T1000 (cell line): Measurements from ENCODE around the gene SLC25A47.
"Not testable (repeated sequence)": the region's sequence is repeated elsewhere in the genome, so short reads cannot be mapped to it uniquely, and the experiment has no call there.

Experiments used
- DNase-seq: peaks from one replicate; lab custom pipeline; 2025; ENCODE audit warnings: mixed read lengths; lab: John Stamatoyannopoulos, UW

SLC25A47 gene

GRCh38 chr14:100325231-100325632 is 2.1 kb downstream of the SLC25A47 start:
- DNase-seq: no peak

DNA sequence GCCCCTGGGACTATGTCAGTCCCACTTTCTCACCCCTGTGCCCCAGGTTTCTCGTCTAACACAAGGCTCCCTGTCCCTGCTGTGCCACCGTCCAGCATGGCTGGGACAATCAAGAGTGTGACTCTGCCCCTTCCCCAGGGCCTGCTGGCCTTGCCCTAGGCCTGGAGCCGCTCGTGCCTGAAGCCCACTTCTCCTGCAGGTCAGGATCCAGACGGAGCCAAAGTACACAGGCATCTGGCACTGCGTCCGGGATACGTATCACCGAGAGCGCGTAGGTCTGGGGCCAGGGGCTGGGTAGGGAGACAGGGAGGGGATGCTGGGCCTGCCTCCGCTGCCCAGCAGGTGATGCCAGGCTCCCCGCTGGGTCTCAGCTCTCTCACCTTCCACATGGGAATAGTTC is 2.8 kb downstream of the SLC25A47 start:
- no peak for DNase-seq

- no peak for DNase-seq
Observed at GRCh38 chr14:100327128-100327527, 4.0 kb downstream of the SLC25A47 start.

DNA sequence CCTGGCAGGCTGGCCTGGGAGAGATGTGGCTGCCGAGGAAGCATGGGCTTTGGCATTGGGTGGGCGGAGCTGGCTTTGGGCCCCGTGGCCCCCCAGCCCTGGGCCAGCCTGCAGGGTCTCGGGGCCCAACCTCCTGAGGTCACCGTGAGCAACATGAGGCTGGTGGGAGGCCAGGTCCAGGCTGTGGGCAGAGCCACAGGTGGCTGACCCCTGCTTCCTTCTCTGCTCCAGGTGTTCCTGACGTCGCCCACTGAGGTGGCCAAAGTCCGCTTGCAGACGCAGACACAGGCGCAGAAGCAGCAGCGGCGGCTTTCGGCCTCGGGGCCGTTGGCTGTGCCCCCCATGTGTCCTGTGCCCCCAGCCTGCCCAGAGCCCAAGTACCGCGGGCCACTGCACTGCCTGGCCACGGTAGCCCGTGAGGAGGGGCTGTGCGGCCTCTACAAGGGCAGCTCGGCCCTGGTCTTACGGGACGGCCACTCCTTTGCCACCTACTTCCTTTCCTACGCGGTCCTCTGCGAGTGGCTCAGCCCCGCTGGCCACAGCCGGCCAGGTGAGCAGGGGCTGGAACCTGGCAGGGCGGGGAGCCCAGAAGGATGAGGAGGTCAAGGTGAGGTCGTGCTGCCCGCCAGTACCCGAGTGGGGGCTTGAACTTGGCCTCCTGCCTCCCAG is 5.5 kb downstream of the SLC25A47 start:
- no peak for DNase-seq

DNA sequence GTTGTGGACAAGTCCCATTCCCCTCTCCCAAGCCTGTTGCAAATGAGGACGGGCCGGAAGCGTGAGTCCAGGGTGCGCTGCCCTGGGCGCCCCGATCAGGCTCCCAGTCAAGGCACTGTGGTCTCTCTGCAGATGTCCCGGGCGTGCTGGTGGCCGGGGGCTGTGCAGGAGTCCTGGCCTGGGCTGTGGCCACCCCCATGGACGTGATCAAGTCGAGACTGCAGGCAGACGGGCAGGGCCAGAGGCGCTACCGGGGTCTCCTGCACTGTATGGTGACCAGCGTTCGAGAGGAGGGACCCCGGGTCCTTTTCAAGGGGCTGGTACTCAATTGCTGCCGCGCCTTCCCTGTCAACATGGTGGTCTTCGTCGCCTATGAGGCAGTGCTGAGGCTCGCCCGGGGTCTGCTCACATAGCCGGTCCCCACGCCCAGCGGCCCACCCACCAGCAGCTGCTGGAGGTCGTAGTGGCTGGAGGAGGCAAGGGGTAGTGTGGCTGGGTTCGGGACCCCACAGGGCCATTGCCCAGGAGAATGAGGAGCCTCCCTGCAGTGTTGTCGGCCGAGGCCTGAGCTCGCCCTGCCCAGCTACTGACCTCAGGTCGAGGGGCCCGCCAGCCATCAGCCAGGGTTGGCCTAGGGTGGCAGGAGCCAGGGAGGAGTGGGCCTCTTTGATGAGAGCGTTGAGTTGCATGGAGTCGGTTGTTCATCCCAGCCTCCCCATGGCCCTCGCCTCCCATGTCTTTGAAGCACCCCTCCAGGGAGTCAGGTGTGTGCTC is 6.3 kb downstream of the SLC25A47 start:
- DNase-seq: no peak

DNA sequence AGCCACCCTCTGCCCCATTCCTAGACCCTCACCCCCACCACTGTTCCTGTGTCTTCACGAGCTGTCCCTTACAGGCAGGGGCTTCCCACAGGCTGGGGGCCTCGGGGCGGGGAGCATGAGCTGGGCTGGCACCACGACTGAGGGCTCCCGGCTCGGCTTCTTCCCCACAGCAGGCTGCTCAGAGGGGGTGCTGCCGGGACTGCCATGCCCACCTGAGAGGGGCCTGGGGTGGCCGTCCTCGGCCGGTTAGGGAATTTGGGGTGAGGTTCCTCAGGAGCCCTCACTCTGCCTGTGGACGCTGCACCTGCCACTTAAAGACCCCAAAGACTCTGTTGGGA is 6.8 kb downstream of the SLC25A47 start:
- no peak for DNase-seq

DNA sequence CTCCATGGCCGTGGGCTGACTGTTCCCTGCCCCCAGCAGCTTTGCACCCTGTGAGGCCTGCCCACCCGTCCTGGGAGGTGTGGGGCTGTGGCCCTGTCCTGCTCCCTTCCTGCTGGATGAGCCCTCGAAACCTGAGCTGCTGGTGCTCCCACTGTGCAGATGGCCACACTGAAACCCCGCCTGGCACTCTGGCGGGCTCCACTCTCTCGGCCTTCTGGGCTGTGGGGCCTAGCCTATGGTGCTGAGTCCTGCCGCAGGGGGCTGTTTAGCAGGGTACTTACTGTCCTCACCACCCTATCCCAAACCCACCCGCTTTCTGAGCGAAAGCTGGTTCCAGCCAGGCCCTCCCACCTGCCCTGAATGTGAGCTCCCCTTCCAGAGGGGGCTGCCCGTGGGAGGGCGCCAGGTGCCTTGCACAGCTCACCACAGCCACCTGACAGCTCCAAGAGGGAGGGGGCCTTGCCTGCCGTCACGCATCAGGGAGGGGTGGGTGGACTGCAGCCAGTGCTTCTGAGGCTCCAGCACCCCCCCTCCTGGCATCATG is 7.3 kb downstream of the SLC25A47 start:
- DNase-seq: no peak

DNA sequence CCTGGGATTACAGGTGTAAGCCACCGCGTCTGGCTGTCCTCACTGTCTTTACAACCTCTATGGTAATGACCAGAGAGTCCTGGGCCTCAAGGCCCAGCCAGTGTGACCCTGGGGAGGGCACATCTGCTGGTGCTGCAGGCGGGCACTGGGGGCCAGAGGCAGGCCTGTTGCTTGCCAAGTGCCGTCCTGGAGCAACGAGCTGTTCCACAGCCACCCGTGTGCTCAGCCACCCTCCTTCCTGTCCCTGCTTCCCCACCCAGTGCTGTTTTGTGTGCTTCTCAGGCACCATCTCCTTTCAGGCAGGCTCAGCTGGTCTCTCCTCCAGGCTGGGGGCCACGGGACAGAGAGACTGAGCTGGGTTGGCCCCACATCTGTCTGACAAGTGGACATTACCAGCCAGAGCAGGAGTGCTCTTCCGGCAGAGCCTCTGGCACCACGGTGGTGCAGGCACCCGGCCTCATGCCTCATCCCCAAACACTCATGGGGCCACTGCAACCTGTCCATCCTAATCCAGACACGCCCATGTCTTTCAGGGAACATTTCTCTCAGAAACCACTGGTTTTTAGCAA is 9.0 kb downstream of the SLC25A47 start:
- DNase-seq: no peak

DNA sequence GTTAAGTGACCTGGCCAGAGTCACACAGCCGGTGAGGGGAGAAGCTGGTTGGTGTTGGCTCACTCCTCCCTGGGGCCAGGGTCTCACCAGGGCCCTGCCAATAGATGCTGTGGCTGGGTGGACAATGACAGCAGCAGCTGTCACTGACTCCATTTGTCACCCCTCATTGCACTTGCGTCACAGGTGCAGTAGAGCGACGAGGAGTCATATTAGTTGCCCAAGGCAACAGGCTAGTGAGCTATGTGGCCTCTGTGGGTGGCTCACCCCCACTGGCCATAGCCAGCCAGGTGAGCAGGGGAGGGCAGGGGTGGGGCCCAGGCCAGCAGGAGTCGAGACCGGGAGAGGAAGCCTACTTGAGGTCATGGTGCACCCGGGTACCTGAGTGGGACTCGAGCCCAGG is 9.7 kb downstream of the SLC25A47 start:
- DNase-seq: no peak

DNA sequence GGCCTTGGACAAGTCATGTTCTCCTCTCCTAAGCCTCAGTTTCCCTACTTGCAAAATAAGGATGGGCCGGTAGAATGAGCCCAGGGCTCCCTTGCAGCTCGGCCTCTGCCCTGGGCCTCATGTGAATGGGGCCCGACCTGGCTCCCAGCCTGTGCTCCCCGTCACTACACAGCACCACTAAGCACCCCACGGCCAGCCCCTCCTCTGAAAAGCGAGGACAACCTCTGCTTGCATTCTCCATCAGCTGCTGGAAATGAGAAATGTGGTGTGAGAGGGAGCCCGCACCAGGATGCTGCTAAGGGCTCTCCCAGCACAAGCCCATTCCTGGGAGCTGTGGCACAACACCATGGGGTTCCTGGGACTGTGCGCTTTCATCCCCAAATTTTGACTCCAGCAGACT is 10.2 kb downstream of the SLC25A47 start:
- DNase-seq: no peak

GRCh38 chr14:100333827-100334226 is 10.7 kb downstream of the SLC25A47 start:
- no peak for DNase-seq

- no peak for DNase-seq
Observed at GRCh38 chr14:100334904-100335303, 11.8 kb downstream of the SLC25A47 start.

DNA sequence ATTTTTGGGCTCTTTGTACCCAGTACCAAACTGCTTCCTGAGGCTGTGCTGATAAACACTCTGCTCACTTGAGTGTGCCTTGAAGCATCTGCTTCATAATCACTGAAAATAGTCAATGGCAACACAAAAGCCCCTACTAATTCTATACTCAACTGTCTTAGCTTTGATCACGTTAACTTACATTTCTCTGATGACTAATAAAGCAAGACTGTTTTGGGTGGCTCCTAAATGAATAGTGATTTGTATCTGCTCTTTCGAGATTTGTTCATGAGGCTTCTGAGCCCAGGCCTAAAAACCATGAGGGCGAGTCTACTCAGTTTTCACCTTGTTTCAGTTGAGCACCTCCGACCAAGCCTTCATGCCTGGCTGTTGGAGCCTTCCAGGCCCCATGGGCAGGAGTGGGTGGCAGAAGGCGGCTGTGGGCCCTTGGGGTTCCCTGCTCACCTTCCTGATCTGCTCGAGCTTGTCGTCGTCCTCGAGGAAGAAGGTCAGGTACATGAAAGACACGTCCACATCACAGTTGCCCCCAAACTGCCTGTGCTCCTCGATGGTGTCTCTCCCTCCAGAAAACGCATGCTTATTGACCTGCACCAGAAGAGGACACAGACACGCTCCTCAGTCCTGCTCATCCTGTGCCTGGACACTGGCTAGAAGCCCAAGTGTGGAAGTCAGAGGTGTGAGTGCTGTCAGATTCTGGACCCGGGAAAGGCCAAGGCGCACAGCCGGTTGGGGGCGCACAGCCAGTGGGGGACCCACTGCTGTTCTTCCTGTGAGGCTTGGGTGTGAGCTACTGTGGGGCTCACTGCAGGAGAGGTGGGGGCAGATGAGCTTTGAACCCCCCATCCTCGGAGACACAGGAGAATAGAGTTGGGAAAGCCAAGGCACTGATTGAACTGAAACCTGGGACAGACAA is 13.7 kb downstream of the SLC25A47 start:
- no peak for DNase-seq

DNA sequence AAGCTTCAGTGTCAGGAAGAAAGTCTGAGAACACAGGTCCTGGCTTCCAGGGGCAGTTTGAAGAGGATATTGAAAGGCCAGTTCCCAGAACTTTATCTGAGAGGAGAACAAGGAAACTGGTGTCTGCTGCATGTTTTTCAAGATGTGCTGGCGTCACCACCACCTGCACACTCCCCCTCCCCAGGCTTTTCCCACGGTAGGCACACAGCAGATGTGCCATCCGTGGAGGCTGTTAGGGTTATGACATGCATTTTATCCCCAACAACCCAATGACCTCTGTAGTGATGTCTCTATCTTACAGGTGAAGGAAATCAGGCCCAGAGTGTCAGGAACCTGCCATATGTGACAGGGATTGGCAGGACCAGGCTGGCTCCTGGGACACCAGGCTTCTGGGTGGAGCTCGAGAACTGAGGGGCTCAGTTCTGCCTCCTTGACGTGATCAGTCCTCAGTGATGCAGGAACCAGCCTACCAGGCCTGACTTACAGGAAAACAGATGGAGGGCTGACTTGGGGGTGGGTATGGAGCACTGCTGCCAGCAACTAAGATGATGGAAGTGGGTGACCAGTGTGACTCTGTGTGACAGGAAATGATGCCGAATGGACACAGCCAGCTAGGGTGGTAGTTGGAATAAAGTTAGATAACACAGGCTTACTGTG is 16.8 kb downstream of the SLC25A47 start:
- DNase-seq: no peak

DNA sequence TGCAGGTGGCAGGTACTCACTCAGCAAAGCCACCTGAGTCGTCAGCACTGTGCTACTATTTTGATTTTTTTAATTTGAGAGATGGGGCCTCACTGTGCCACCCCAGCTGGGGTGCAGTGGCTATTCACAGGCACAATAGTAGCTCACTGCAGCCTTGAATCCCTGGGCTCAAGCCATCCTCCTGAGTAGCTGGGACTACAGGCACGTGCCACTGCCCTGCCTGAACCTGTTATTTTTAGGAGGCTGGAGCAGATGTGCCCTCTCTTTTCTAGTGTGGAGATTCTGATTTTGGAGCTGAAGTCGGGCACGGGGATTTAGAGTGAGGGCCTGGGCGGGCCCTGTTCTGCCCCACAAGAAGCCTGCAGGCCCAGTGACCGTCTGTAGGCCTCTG is 17.3 kb downstream of the SLC25A47 start:
- DNase-seq: no peak

DNA sequence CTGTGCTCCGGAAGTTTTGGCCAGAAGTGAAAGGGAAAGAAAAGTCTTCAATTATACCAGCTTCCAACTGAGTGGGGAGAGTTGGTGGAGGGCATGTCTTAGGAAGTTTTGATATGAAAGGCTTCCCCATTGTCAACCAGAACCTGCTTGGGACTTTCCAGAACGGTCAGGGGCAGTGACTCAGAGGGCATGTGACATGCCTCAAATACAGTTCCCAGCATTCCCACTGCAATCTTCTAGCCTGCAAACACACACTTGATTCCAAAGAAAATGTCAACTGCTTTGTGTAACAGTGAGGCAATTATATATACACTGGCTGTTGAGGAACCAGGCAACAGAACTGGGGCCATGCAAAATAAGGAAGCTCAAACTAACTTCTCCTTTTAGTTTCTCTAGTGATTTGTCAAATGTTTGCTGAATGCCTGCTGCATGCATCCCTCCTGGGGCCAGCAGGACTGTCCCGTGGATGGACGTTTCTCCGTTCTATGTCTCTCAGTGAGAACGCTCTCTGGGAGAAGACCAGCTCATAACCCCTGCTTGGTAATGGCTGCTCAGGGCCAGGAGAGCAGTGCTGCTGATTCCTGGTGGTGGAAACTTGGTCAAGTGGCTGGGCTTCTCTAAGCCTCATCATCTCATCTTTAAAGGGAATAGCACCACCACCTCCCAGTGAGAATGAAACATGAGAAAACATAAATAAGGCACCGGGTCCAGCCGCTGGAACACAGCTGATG is 18.3 kb downstream of the SLC25A47 start:
- no peak for DNase-seq

GRCh38 chr14:100342195-100342594 is 19.1 kb downstream of the SLC25A47 start:
- no peak for DNase-seq

DNA sequence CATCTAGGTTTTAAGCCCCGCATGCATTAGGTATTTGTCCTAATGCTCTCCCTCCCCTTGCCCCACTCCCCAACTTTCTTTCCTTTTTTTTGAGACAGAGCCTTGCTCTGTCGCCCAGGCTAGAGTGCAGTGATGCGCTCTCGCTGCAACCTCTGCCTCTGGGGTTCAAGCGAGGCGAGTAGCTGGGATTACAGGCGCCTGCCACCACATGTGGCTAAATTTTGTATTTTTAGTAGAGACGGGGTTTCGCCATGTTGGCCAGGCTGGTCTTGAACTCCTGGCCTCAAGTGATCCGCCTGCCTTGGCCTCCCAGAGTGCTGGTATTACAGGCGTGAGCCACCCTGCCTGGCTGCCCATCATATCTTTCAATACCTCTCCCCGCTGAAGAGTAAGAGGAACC is 19.7 kb downstream of the SLC25A47 start:
- DNase-seq: not testable (repeated sequence)

GRCh38 chr14:100344657-100345056 is 21.5 kb downstream of the SLC25A47 start:
- DNase-seq: not testable (repeated sequence)

DNA sequence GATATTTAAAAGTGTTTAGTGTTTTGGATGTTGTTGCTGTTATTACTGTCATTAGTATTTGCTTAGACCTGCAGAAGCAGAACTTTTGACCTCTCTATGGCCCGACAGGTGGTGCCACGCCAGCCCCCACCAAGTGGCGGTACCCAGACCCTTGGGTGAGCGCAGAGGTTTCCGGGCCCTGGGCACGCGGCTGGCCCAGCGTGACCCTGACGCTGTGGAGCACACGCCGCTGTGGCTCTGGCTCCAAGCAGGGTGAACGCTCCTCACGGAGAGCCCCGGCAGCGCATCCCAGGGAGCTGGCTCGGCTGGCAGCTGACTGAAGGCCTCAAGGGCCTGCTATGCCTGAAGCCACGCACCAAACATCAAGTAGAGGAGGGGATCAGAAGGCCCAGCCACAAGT is 22.6 kb downstream of the SLC25A47 start:
- no peak for DNase-seq
